ENCODE results near the gene E2F8.

E2F8 gene

GRCh38 chr11:19251577-19251976 lies 10.8 kb upstream of the E2F8 start:
- no peak for TF ChIP-seq EZH2 (IDR thresholded peaks at IDR 0.05; ENCODE audit: borderline replicate concordance, low read depth, low read length, severe bottlenecking)
- TF ChIP-seq CTCF (IDR thresholded peaks at IDR 0.05; ENCODE audit: borderline replicate concordance, extremely low read depth, low read length, poor library complexity, severe bottlenecking) = no peak
- Histone ChIP-seq H2AFZ (ENCODE audit: low read depth, low read length) (no peak overlapping the region), H3K4me2 (ENCODE audit: insufficient read depth, low read length) (no peak overlapping the region), H3K36me3 (ENCODE audit: insufficient read depth, low read length) (no peaks in the 10 kb centered on the region), H3K79me2 (ENCODE audit: insufficient read depth, low read length) (no peaks in the 10 kb centered on the region), H3K9me3 (ENCODE audit: insufficient read depth, low read length, severe bottlenecking) (no peaks in the 10 kb centered on the region), H4K20me1 (ENCODE audit: insufficient read depth, low read length) (no peaks in the 10 kb centered on the region), H3K27me3 (ENCODE audit: insufficient read depth, low read length, poor library complexity) (no peaks in the 10 kb centered on the region), H3K4me1 (ENCODE audit: insufficient read depth, low read length) (peaks cover 8% of the 10 kb centered on the region), H3K9ac (ENCODE audit: low read depth, low read length) (no peak overlapping the region), H3K27ac (ENCODE audit: low read length) (no peak overlapping the region), H3K4me3 (ENCODE audit: low read depth in 1 of 2, low read length in 2 of 2) (no peak overlapping the region)
- DNase-seq (no peak), ATAC-seq (ENCODE audit: insufficient read depth, low read depth) (no peak)

- DNase-seq = no peak
- no peak for ATAC-seq (ENCODE audit: insufficient read depth, low read depth)
- no peak for TF ChIP-seq CTCF (IDR thresholded peaks at IDR 0.05; ENCODE audit: borderline replicate concordance, extremely low read depth, low read length, poor library complexity, severe bottlenecking)
- no peak for TF ChIP-seq EZH2 (IDR thresholded peaks at IDR 0.05; ENCODE audit: borderline replicate concordance, low read depth, low read length, severe bottlenecking)
- peaks cover 23% of the 10 kb centered on the region for H3K4me1 ChIP-seq (ENCODE audit: insufficient read depth, low read length)
- H3K4me2 ChIP-seq (ENCODE audit: insufficient read depth, low read length) = no peak overlapping the region
- no peaks in the 10 kb centered on the region for H4K20me1 ChIP-seq (ENCODE audit: insufficient read depth, low read length)
- H3K27ac ChIP-seq (ENCODE audit: low read length) = no peak overlapping the region
- H3K4me3 ChIP-seq (ENCODE audit: low read depth in 1 of 2, low read length in 2 of 2) = no peak overlapping the region
- H3K79me2 ChIP-seq (ENCODE audit: insufficient read depth, low read length) = no peaks in the 10 kb centered on the region
- H3K27me3 ChIP-seq (ENCODE audit: insufficient read depth, low read length, poor library complexity) = no peaks in the 10 kb centered on the region
- H3K9ac ChIP-seq (ENCODE audit: low read depth, low read length) = no peak overlapping the region
- no peak overlapping the region for H2AFZ ChIP-seq (ENCODE audit: low read depth, low read length)
- no peaks in the 10 kb centered on the region for H3K36me3 ChIP-seq (ENCODE audit: insufficient read depth, low read length)
- H3K9me3 ChIP-seq (ENCODE audit: insufficient read depth, low read length, severe bottlenecking) = no peaks in the 10 kb centered on the region
Observed at GRCh38 chr11:19246816-19247215, 6.1 kb upstream of the E2F8 start.

- peaks cover 20% of the 10 kb centered on the region for H3K4me1 ChIP-seq (ENCODE audit: insufficient read depth, low read length)
- DNase-seq (no peak), ATAC-seq (ENCODE audit: insufficient read depth, low read depth) (no peak)
- H3K79me2 ChIP-seq (ENCODE audit: insufficient read depth, low read length) = peaks cover 5% of the 10 kb centered on the region
- H3K9me3 ChIP-seq (ENCODE audit: insufficient read depth, low read length, severe bottlenecking) = no peaks in the 10 kb centered on the region
- no peak overlapping the region for H3K4me3 ChIP-seq (ENCODE audit: low read depth in 1 of 2, low read length in 2 of 2)
- TF ChIP-seq EZH2 (IDR thresholded peaks at IDR 0.05; ENCODE audit: borderline replicate concordance, low read depth, low read length, severe bottlenecking) = no peak
- no peak for TF ChIP-seq CTCF (IDR thresholded peaks at IDR 0.05; ENCODE audit: borderline replicate concordance, extremely low read depth, low read length, poor library complexity, severe bottlenecking)
- H3K9ac ChIP-seq (ENCODE audit: low read depth, low read length) = no peak overlapping the region
- no peak overlapping the region for H2AFZ ChIP-seq (ENCODE audit: low read depth, low read length)
- H3K36me3 ChIP-seq (ENCODE audit: insufficient read depth, low read length) = peaks cover 1% of the 10 kb centered on the region; the same call in 1 of the 2 replicates
- H3K4me2 ChIP-seq (ENCODE audit: insufficient read depth, low read length) = no peak overlapping the region
- no peak overlapping the region for H3K27ac ChIP-seq (ENCODE audit: low read length)
- no peaks in the 10 kb centered on the region for H3K27me3 ChIP-seq (ENCODE audit: insufficient read depth, low read length, poor library complexity)
- no peaks in the 10 kb centered on the region for H4K20me1 ChIP-seq (ENCODE audit: insufficient read depth, low read length)
Observed at GRCh38 chr11:19245351-19245750, 4.6 kb upstream of the E2F8 start.

- Histone ChIP-seq H3K27me3 (ENCODE audit: insufficient read depth, low read length, poor library complexity) (no peaks in the 10 kb centered on the region), H3K27ac (ENCODE audit: low read length) (no peak overlapping the region), H2AFZ (ENCODE audit: low read depth, low read length) (no peak overlapping the region), H3K9me3 (ENCODE audit: insufficient read depth, low read length, severe bottlenecking) (no peaks in the 10 kb centered on the region), H3K4me3 (ENCODE audit: low read depth in 1 of 2, low read length in 2 of 2) (no peak overlapping the region), H4K20me1 (ENCODE audit: insufficient read depth, low read length) (no peaks in the 10 kb centered on the region), H3K4me1 (ENCODE audit: insufficient read depth, low read length) (peaks cover 17% of the 10 kb centered on the region), H3K9ac (ENCODE audit: low read depth, low read length) (no peak overlapping the region), H3K4me2 (ENCODE audit: insufficient read depth, low read length) (no peak overlapping the region), H3K36me3 (ENCODE audit: insufficient read depth, low read length) (peaks cover 3% of the 10 kb centered on the region; the same call in 1 of the 2 replicates), H3K79me2 (ENCODE audit: insufficient read depth, low read length) (peaks cover 13% of the 10 kb centered on the region)
- DNase-seq = no peak
- ATAC-seq (ENCODE audit: insufficient read depth, low read depth) = no peak
- TF ChIP-seq CTCF (IDR thresholded peaks at IDR 0.05; ENCODE audit: borderline replicate concordance, extremely low read depth, low read length, poor library complexity, severe bottlenecking) (no peak), EZH2 (IDR thresholded peaks at IDR 0.05; ENCODE audit: borderline replicate concordance, low read depth, low read length, severe bottlenecking) (no peak)
Observed at GRCh38 chr11:19244621-19245020, 3.9 kb upstream of the E2F8 start.
